ENCODE measurements around the gene HSPA1B.

The HSPA1B gene

DNA sequence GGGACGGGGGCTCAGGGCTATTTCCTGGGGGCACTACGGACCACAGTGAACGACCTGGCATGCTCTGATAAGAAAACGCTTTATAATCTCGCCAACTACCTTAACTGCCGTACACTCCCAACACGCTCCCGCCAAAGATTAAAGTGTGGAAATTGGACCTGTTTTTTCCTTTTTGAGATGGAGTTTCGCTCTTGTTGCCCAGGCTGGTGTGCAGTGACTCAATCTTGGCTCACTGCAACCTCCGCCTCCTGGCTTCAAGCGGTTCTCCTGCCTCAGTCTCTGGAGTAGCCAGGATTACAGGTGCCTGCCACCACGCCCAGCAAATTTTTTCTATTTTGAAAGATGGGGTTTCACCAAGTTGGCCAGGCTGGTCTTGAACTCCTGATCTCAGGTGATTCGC lies 51.6 kb downstream of the HSPA1B start:
- TF ChIP-seq, protein P1, sequence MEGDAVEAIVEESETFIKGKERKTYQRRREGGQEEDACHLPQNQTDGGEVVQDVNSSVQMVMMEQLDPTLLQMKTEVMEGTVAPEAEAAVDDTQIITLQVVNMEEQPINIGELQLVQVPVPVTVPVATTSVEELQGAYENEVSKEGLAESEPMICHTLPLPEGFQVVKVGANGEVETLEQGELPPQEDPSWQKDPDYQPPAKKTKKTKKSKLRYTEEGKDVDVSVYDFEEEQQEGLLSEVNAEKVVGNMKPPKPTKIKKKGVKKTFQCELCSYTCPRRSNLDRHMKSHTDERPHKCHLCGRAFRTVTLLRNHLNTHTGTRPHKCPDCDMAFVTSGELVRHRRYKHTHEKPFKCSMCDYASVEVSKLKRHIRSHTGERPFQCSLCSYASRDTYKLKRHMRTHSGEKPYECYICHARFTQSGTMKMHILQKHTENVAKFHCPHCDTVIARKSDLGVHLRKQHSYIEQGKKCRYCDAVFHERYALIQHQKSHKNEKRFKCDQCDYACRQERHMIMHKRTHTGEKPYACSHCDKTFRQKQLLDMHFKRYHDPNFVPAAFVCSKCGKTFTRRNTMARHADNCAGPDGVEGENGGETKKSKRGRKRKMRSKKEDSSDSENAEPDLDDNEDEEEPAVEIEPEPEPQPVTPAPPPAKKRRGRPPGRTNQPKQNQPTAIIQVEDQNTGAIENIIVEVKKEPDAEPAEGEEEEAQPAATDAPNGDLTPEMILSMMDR (IDR thresholded peaks at IDR 0.05; ENCODE audit: control extremely low read depth, extremely low read depth, low read depth, missing control alignments) = no peak
- ChIA-PET CTCF (interaction anchor here (1.4 kb wide), 2 partner anchors 13 to 109 kb away, joined by 3 read pairs; no protein-coding TSS in a partner anchor), POLR2A (no interaction called here)
- DNase-seq (ENCODE audit: extremely low spot score) = no peak
